ENCODE results near the gene MAGI1.
"Not testable (repeated sequence)": the region's sequence is repeated elsewhere in the genome, so short reads cannot be mapped to it uniquely, and the experiment has no call there.

MAGI1 gene

DNA sequence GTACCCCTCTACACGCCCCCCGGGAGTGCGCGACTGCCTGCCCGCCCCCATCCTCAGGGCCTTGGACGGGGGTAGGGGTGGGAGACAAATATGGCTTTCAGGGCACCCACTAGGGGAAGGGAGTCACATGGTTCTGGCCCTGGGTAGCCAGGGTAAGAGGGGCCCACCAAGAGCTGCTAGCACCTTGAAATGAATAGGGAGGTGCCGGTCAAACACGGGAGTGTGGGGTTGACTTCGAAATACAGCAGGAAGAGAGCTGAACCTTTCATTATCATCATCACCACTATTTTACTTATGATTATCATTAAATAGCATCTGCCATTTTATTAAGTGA lies 489.1 kb downstream of the MAGI1 start:
- no peak for DNase-seq

DNA sequence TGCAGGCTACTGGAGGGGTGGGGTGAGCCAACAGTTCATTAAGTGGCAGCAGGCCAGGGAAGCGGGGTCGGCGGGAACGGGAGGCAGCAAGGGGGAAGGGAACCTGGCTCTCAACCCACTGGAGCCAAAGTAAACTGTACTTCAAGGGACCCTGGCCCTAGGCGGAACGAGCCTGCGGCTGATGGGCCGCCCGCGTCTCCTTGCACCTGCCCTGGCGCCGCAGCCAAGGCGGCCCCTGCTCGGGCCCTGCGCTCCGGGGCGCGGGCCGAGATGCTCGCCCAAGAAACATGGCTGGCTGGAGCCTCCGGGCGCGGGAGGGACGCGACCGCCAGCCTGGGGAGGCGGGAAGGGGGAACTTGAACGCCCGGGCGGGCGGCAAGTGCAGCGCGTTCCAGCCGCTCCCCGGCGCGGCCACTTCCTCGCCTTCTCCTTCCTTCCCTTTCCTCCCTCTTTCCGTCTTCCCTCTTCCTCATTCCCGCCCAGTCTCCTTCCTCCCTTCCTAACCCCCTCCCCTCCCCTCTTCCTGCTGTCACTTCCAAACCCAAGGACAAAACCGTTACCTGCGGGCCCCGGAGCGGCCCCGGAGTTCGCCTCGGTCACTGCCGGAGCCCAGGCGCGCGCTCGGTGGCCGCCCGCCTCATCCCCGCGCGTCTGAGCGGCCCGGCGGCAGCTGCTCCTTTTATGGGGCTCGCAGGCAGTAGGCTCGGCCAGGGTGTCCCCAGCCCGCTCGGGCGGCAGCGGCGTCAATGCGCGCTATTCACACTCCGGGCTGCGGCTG lies 489.7 kb downstream of the MAGI1 start:
- DNase-seq: no peak

DNA sequence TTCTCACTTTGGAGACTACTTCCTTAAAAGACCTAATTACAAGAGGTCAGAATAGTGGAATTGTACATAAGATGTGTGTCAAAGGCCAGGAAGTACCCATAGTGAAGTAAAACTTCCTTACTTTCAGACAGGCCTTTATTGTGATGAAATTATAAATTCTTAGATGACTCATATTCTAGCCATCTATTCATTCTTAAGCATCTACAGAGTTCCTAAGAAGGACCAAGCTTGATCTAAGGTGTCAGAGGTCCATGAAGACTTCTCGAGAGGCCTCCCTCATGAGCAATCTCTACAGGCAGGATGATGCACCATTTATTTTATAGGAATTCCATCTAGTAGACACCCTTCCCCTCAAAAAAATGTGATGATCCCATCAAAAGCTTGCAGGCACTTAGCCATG lies 493.3 kb downstream of the MAGI1 start:
- no peak for DNase-seq

DNA sequence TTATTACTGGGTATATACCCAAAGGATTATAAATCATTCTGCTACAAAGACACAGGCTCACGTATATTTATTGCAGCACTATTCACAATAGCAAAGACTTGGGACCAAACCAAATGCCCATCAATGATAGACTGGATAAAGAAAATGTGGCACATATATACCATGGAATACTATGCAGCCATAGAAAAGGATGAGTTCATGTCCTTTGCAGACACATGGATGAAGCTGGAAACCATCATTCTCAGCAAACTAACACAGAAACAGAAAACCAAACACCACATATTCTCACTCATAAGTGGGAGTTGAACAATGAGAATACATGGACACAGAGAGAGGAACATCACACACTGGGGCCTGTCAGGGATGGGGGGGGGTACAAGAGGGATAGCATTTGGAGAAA lies 495.3 kb downstream of the MAGI1 start:
- DNase-seq: not testable (repeated sequence)

DNA sequence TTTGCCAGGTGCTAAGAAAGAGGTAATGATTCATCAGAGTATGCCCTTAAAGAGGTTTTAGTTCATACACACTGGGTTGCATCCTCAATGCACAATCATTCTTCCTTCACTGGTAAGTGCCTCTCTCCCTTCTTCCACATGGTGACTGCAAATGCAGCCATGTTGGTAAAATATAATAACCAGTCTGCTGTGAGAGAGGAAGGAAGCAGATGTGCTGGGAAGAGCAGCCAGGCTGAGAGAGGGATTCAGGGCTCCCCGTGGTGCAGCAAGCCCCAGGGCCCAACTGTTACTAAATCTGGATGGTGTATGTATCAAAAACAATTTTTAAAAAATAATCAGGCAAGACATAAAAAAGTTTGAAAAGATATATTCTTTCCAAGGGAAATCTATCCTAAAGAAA lies 498.1 kb downstream of the MAGI1 start:
- no peak for DNase-seq

DNA sequence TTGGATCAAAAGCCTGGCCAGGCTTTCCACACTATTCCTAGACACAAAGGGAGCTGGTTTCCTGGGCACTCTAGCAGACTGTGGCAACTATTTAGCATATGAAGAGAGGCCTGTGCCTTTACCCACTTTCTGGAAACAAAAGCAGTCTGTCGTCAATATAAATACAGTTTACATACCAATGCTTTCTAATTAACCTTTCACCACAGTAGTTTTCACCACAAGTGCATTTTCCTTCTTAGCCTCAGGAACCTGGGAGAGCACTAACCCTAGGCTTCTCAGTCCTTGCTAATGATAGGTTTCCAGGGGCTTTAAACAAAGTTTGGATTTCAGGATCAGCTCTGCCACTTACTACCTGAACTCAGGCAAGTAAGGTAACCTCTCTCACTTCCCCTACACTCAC lies 499.1 kb downstream of the MAGI1 start:
- no peak for DNase-seq

DNA sequence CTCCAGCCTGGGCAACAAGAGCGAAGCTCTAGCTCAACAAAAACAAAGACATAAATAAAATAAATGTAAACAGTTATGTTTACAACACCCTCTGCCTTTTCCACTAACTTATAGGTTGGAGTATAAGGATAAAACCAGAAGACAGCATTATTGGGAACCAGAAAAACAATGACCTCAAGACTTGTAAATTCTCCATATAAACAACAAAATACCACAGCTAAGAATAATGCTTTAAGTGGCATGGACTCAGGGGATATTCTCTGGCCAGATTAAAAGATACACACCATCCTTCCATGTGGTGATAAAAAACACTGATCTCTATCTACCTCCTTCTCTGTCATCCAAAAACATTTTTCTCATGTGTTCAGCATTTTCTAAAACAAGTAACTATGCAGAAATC lies 500.6 kb downstream of the MAGI1 start:
- no peak for DNase-seq

DNA sequence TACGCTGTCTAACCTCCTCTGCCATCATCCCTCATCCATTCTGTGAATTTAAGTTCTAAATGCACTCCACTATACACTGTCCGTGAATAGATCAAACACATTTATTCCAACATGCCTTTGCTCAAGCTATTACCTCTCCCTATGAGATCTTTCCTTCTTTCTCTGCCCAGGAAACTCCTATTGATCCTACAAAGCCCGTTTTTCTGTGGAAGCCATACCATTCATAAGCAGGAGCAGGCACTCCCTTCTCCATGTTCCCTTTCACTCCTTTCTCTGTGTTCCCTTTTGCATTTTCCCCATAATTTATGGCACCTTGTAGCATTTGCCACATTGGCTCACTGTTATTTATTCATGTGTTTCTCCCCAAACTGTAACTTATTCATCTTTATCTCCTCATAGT lies 501.6 kb downstream of the MAGI1 start:
- no peak for DNase-seq

DNA sequence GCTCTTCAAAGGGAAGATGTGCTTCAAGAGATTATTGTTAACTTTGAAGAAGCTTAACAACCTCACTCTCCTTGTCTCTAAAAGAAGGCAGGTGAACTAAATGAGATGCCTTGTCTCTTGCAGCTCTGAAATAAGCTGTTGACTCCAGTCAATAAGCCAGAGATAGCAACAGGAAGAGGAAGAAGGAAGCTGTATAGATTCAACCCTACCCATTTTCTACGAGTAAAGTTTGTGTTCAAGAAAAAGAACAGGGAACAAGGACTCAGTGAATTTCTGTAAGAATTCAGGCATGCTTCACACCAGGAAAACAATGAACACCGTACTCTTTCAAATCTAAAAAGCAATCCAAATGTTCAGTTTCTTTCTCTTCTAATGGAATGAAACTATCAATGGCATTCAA lies 503.5 kb downstream of the MAGI1 start:
- DNase-seq: no peak

DNA sequence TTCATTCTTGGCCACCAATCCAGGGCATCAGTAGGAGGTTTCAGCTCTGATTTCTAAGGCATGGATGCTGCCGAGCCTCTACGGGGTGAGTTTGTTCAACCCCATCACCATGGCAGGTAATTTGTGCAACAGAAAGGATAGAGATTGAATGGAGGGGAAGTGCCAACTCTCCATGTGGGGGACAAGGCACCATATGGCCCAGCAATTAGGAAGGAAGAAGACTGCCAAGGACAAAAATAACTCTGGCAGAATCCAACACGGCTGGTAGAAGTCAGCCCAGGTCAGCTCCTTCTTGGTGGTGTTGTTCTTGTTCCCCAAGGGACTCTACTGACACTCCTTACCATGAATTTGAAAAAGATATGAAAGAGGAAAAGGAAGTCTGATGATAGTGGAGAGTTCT lies 503.9 kb downstream of the MAGI1 start:
- DNase-seq: no peak

DNA sequence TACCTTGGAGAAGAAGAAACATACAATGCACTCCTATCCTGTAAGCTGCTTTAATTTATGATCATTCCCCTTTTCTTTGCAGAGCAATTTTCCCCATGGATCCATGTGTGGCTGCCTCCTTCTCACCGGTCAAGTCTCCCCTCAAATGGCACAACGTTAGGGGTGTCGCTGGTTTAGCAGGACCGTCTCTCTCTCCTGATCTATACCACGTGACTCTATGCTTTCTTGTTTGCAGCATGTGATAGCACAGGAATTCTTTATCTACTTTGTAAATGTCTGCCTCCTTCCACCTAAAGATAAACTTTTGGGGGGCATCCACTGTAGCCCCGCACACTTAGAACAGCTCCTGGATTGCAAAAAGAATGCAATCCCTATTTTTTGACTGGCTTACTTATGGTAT lies 506.0 kb downstream of the MAGI1 start:
- DNase-seq: no peak

DNA sequence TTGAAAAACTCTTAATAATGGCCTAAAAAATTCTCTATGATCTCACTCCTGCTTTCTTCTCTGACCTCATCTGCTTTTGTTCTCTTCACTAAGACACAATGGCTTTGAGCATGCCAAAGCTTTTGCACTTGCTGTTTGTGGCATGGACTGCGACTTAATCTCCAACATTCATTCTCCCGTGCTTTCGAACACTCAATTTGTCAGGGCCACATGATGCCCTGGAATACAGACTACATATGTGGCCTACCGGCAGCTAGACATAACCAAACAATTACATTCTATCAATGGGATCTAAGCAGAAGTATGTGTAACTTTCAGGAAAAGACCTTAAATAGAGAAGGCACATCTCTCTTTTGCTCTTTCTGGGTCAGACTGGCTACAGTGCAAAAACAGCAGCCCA lies 506.5 kb downstream of the MAGI1 start:
- DNase-seq: no peak

DNA sequence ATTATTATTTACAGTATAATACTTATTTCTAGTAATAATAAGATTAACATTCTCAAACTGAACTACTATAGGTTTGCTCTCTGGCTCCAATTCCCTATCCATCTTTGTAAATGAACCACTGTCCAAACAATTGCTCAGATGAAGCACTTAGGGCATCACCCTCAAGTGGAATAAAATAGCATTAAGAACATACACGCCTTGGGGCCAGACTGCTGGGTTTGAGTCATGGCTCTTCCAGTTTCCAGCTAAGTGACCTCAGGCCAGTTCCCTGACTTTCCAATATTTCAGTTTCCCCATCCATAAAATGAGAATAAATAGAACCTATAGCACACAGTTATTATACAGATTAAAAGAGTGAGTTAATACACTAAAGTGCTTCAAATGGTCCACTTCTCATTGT lies 507.2 kb downstream of the MAGI1 start:
- DNase-seq: no peak

DNA sequence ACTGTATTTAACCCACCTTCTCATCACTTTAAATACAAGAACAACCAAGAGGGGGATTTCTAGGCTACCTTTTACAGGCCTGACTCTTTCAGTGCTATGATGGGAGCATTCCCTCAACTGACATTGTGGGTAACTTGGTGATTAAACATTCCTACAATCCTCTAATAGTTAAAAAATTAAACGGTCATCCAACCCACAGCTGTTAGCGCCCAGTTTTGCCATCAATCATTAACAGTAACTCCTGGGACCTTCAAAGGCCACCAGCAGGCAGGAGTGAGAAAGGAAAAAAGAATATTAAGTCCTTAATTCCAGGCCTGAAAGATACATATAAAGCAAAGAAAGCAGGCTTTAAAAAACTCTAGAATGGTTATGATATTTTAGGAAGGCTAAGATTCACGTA lies 512.1 kb downstream of the MAGI1 start:
- no peak for DNase-seq

DNA sequence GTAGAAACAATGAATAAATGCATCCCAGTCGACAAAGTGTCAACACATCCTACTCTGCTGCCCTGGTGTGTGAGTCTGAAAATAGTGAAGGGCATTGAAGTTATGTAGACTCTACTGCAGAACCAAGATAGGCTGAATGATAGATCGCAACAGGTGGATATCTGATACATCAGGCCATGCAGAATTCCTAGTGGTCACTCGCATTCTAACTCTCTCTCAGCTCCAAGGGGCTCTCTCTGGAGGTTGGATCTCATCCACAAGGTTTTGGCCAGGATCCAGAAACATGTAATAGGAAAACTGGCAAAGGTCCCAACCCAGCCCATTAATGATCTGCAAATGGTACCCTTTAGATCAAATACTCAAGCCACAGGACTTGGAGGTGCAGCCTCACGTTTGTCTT lies 514.1 kb downstream of the MAGI1 start:
- no peak for DNase-seq

DNA sequence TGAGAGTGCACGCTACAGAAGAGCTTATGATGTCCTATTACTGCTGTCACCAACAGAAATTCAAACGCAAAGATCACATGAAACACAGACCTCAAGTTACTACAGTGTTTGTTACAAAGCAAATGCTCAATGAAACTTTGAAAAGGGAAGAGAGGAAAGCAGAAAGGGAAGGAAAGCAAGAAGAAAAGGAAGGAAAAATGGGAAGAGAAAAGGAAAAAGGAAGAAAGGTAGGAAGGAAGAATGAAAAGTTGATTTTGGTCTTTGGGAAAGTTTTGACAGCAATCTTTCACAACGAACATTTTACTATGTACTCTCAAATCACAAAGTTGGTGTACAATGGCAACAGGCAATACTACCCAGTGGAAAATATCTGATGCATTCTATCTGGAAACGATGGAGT lies 514.8 kb downstream of the MAGI1 start:
- no peak for DNase-seq

DNA sequence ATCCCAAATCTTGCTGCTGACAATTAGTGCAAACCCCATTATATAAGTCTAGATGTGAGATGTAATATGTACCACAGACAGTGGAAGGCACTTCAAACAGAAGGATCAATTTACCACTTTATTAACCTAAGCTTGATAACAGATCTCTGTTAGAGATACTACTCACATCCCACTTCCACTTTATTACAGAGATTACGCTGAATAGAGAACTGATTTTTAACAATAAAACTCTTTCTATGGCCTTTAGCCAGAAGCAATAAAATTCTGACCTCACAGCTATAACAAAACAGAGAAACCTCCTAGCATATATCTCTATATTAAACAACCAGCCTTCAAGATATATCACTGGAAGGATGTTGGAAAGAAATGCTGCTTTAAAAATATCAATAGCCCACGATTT lies 517.7 kb downstream of the MAGI1 start:
- no peak for DNase-seq

DNA sequence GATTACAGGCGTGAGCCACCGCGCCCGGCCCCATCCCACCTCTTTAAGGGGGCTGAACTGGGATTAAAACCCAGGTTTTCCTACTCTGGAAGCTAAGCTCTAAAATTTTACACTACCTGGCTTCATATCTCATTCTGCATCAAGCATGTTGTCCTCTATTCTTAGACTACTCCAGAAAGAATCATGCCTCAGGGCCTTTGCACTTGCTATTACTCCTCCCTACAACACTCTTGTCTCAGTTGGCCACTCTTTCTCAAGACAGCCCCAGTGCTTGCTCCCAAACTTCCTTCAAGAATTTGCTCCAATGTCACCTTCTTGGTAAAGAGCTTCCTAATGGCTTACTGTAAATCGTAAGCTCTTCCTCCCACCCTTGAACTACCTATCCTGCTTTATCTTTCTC lies 521.7 kb downstream of the MAGI1 start:
- no peak for DNase-seq

DNA sequence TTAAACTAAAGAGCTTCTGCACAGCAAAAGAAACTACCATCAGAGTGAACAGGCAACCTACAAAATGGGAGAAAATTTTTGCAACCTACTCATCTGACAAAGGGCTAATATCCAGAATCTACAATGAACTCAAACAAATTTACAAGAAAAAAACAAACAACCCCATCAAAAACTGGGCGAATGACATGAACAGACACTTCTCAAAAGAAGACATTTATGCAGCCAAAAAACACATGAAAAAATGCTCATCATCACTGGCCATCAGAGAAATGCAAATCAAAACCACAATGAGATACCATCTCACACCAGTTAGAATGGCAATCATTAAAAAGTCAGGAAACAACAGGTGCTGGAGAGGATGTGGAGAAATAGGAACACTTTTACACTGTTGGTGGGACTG lies 524.4 kb downstream of the MAGI1 start:
- DNase-seq: not testable (repeated sequence)

DNA sequence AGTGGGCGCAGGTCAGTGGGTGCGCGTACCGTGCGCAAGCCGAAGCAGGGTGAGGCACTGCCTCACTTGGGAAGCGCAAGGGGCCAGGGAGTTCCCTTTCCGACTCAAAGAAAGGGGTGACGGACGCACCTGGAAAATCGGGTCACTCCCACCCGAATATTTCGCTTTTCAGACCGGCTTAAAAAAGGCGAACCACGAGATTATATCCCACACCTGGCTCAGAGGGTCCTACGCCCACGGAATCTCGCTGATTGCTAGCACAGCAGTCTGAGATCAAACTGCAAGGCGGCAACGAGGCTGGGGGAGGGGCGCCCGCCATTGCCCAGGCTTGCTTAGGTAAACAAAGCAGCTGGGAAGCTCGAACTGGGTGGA lies 529.3 kb downstream of the MAGI1 start:
- not testable (repeated sequence) for DNase-seq

DNA sequence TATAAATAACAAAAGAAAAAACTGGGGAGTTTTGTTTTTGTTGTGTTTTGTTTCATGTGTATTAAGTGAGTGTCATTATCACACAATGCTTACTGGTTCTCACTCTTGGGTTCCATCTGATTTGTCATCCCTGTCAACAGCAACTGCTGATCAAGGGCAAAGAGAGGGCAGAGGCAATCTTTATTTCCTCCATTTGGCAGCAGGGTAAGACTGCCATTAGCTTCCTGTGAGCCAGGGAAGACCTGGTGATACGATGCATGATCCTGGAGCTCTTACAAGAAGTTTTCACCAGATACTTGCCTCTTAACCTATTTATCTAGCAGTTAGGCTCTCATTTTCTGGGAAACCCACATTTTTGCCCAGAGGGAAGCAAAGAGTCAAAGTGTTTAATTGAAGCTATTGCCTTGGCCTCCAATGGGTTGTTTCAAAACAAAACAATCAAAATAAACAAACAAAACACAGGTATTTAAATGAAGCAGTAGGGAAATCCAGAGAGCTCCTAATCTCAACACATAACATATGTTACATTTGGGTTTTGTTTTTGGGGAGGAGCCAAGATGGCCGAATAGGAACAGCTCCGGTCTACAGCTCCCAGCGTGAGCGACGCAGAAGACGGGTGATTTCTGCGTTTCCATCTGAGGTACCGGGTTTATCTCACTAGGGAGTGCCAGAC lies 529.8 kb downstream of the MAGI1 start:
- DNase-seq: no peak

DNA sequence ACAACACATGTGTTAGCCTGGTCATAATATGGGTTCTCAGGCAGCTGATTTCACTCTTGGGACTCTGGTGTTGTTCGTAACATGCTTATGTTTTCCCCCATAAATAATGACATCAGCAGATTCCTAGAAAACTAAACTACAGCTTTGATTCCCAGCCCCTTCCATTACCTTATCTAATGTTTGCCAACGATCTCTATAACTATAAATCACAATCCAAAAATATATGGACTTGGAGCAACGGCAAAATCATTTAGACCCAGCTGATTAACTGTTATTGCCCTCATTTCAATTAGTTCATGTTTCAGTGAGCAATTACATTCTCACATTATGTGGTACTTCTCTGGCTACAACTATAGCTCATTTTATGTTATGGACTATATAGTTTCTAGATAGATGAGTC lies 531.3 kb downstream of the MAGI1 start:
- DNase-seq: no peak

DNA sequence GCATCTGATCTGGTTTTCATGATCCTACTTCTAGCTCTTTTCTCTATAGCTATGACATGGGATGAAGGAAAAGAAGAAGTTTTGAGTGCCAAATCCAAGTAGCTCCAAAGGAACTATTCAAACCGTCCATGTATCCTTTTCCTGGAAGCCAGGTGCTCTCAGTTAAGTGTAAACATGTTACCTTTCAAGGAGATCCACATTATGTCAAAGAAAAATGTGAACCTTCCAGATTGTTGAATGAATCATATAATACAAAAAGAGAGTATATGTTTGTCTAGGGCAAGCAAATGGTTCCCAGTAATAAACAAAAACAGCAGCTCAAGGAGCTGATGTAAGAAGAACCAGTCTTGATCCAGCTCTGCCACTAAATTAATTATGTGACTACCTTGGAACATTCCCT lies 534.9 kb downstream of the MAGI1 start:
- DNase-seq: no peak

DNA sequence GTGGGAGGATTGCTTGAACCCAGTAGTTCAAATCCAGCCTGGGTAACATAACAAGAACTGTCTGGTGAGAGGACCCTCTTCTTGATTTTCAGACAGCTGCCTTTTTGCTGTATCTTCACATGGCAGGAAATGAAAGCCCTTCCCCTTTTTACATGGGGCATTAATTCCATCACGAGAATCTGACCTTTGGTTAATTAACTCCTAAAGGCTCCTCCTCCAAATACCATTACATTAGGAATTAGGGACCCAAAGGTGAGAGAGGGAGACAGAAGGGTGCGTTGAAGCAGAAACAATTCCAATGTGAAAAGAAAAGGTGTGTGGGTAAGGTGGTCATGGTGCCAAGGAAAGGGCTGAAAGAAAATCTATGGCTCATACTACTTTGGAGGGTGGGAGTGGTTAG lies 536.2 kb downstream of the MAGI1 start:
- DNase-seq: no peak
